Measurements from ENCODE around the gene SLC6A11. TPM values are rescaled to one million over a fixed set of nuclear protein-coding genes. Genes with fewer than 3 reads are reported as not detected.
A peak's percentile ranks its signal among the peaks of the same experiment; 100 is the strongest.

The SLC6A11 gene
- polyA plus RNA-seq, 1 donor (not counting 4 experiments of a cell fraction or from before 2014, with no cell fraction given) = 9.8 TPM

DNA sequence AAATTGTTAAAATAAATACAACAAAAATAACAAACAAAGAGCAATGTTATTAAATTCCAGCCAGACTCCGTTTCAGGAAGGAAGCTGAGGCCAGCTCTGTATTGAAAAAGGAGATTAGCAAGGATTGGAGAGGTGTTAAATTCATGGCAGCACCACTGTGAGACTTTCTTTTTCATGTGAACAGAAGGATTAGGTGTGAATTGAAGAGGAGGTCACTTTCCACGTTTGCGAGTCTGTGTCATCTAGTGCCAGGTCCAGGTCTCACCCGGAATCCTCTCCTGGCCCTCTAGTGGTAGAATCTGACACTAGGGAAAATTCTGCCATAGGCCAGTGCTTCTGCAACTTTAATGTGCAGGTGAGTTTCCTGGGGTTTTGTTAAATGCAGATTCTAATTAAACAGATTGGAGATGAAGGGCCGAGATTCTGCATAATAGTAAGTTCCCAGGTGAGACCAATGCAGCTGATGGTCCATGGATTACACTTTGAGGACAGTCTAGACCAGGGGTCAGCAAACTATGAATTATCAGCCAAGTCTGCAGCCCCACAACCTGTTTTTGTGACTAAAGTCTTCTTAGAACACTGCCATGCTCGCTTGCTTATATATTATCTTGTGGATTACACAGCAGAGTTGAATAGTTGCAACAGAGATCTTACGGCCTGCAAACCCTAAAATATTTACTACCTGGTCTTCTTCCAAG lies 167.3 kb downstream of the SLC6A11 start:
- no peaks in the 10 kb centered on the region for H3K79me2 ChIP-seq (ENCODE audit: control insufficient read depth, insufficient read depth, low read length)
- DNase-seq (ENCODE audit: low read depth, low spot score) (no peak), FAIRE-seq (peak; percentile 83)
- H3K36me3 ChIP-seq (ENCODE audit: control insufficient read depth in 2 of 2, extremely low read depth in 1 of 2, insufficient read depth in 2 of 2, low read length in 2 of 2) = no peaks in the 10 kb centered on the region
- no peak overlapping the region for H3K27ac ChIP-seq (ENCODE audit: control insufficient read depth, insufficient read depth, low read length)
- H3K4me2 ChIP-seq (ENCODE audit: control insufficient read depth, extremely low read depth, insufficient read depth, low read depth, low read length) = peak overlapping the region; percentile 75
- TF ChIP-seq EZH2 (IDR thresholded peaks at IDR 0.05; ENCODE audit: low read length) = no peak
- TF ChIP-seq, protein P1, sequence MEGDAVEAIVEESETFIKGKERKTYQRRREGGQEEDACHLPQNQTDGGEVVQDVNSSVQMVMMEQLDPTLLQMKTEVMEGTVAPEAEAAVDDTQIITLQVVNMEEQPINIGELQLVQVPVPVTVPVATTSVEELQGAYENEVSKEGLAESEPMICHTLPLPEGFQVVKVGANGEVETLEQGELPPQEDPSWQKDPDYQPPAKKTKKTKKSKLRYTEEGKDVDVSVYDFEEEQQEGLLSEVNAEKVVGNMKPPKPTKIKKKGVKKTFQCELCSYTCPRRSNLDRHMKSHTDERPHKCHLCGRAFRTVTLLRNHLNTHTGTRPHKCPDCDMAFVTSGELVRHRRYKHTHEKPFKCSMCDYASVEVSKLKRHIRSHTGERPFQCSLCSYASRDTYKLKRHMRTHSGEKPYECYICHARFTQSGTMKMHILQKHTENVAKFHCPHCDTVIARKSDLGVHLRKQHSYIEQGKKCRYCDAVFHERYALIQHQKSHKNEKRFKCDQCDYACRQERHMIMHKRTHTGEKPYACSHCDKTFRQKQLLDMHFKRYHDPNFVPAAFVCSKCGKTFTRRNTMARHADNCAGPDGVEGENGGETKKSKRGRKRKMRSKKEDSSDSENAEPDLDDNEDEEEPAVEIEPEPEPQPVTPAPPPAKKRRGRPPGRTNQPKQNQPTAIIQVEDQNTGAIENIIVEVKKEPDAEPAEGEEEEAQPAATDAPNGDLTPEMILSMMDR (optimal IDR thresholded peaks at IDR 0.05 in 1 of 3, IDR thresholded peaks at IDR 0.05 in 1 of 3, conservative IDR thresholded peaks at IDR 0.05 in 1 of 3; ENCODE audit: extremely low read depth in 1 of 3, insufficient read depth in 2 of 3, low read length in 3 of 3) = peak; percentile 73 to 93 (median 74)
- H3K9me1 ChIP-seq (ENCODE audit: control insufficient read depth, extremely low read depth, insufficient read depth, low read length) = no peaks in the 10 kb centered on the region
- H3K9ac ChIP-seq (ENCODE audit: control insufficient read depth, extremely low read depth, insufficient read depth, low read length) = no peak overlapping the region
- H3K27me3 ChIP-seq (ENCODE audit: control insufficient read depth, extremely low read depth, insufficient read depth, low read length) = peaks cover 58% of the 10 kb centered on the region
- dilution Hi-C loops (cut with MboI; ENCODE audit: extremely low pct_ligation_motif_present, low sequenced_read_pairs) = no loop called here
- H3K4me3 ChIP-seq (ENCODE audit: control insufficient read depth in 2 of 3, extremely low read depth in 1 of 3, insufficient read depth in 2 of 3, low read depth in 1 of 3, low read length in 3 of 3) = peak overlapping the region in 1 of 3 experiments; percentile 40
- no peaks in the 10 kb centered on the region for H3K9me3 ChIP-seq (ENCODE audit: control insufficient read depth, low read depth, low read length)
- H3K4me1 ChIP-seq (ENCODE audit: control insufficient read depth, extremely low read depth, insufficient read depth, low read length) = peaks cover 8% of the 10 kb centered on the region
- no peaks in the 10 kb centered on the region for H4K20me1 ChIP-seq (ENCODE audit: control insufficient read depth, extremely low read depth, insufficient read depth, low read length)
- no peak overlapping the region for H2AFZ ChIP-seq (ENCODE audit: control insufficient read depth, low read length)

DNA sequence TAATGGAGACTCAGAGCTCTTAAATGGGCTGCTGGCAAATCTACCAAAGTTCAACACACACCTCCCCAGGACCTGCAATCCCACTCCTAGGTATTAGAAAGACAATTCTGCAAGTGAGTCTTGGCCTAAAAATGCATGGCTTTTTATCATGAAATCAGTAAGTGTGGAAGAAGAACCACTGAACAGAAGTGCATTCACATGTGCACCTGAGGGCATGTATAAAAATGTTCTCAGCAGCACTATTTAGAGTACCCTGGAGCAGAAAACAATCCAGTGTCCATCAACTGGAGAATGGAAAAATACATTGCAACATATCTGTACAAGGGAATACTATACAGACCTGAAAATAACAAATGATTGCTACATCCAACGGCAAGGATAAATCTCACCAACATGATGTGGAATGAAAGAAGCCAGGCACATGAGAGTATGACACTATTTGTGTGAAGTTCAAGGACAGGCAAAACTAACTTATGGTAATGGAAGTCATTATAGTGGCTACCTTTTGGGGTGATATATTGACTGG lies 168.4 kb downstream of the SLC6A11 start:
- Histone ChIP-seq H3K9me3 (ENCODE audit: control insufficient read depth, low read depth, low read length) (no peaks in the 10 kb centered on the region), H3K9ac (ENCODE audit: control insufficient read depth, extremely low read depth, insufficient read depth, low read length) (no peak overlapping the region), H3K4me1 (ENCODE audit: control insufficient read depth, extremely low read depth, insufficient read depth, low read length) (peaks cover 8% of the 10 kb centered on the region), H3K9me1 (ENCODE audit: control insufficient read depth, extremely low read depth, insufficient read depth, low read length) (no peaks in the 10 kb centered on the region), H3K79me2 (ENCODE audit: control insufficient read depth, insufficient read depth, low read length) (no peaks in the 10 kb centered on the region), H3K27ac (ENCODE audit: control insufficient read depth, insufficient read depth, low read length) (no peak overlapping the region), H3K36me3 (ENCODE audit: control insufficient read depth in 2 of 2, extremely low read depth in 1 of 2, insufficient read depth in 2 of 2, low read length in 2 of 2) (no peaks in the 10 kb centered on the region), H3K4me2 (ENCODE audit: control insufficient read depth, extremely low read depth, insufficient read depth, low read depth, low read length) (no peak overlapping the region), H4K20me1 (ENCODE audit: control insufficient read depth, extremely low read depth, insufficient read depth, low read length) (no peaks in the 10 kb centered on the region), H3K27me3 (ENCODE audit: control insufficient read depth, extremely low read depth, insufficient read depth, low read length) (peaks cover 66% of the 10 kb centered on the region), H2AFZ (ENCODE audit: control insufficient read depth, low read length) (no peak overlapping the region), H3K4me3 (ENCODE audit: control insufficient read depth in 2 of 3, extremely low read depth in 1 of 3, insufficient read depth in 2 of 3, low read depth in 1 of 3, low read length in 3 of 3) (no peak overlapping the region)
- DNase-seq (ENCODE audit: low read depth, low spot score) (no peak), FAIRE-seq (no peak)
- dilution Hi-C loops (cut with MboI; ENCODE audit: extremely low pct_ligation_motif_present, low sequenced_read_pairs) = no loop called here
- no peak for TF ChIP-seq EZH2 (IDR thresholded peaks at IDR 0.05; ENCODE audit: low read length)
